HFF-Myc (cell line): Measurements from ENCODE around the gene CPXM1.

Experiments
- DNase-seq: peaks from one replicate; pipeline ENCODE4 v3.0.0-alpha.2; 2011; ENCODE audit warnings: low read depth; ENCODE audit errors: extremely low read depth
- H3K4me3 ChIP-seq: replicated peaks from 2 replicates; pipeline ENCODE4 v1.5.1; 2011; ENCODE audit warnings: low read depth, mild to moderate bottlenecking, control low read depth, low read length
- CTCF ChIP-seq: IDR thresholded peaks from 2 replicates; pipeline ENCODE4 v1.5.1; 2012; ENCODE audit warnings: mild to moderate bottlenecking, low read depth, low read length, control low read depth; ENCODE audit errors: missing control alignments

Gene CPXM1

DNA sequence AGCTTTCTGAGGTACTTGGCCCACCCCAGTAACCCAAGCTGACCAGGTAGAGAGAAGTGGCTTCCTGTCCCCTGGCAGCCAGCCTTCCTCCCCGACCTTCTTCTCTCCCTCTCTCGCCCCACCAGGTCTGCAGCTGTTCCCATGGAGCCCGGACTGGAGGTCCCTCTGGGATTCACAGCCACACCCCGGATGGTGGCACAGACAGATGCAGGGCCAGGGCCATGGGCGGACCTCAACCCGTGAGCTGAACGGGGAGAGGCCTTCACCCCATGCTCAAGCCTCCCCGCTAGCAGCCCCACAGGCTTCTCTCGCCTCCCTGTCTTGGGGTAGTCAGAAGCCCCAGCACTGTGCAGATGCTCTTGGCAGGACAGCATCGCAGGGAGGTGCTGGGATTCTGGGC is 41.3 kb downstream of the CPXM1 start:
- H3K4me3 ChIP-seq, result no peak overlapping the region
- no peak for TF ChIP-seq CTCF
- DNase-seq, result no peak

- no peak overlapping the region for H3K4me3 ChIP-seq
- TF ChIP-seq CTCF, result no peak
- DNase-seq, result no peak
These were observed 42.5 kb downstream of the CPXM1 start for GRCh38 chr20:2757969-2758368.

- no peak overlapping the region for H3K4me3 ChIP-seq
- no peak for TF ChIP-seq CTCF
- DNase-seq, result no peak
These were observed 43.4 kb downstream of the CPXM1 start for GRCh38 chr20:2757001-2757400.

GRCh38 chr20:2756056-2756611 is 44.3 kb downstream of the CPXM1 start:
- no peak for DNase-seq
- TF ChIP-seq CTCF, result peak; percentile 84
- no peak overlapping the region for H3K4me3 ChIP-seq

DNA sequence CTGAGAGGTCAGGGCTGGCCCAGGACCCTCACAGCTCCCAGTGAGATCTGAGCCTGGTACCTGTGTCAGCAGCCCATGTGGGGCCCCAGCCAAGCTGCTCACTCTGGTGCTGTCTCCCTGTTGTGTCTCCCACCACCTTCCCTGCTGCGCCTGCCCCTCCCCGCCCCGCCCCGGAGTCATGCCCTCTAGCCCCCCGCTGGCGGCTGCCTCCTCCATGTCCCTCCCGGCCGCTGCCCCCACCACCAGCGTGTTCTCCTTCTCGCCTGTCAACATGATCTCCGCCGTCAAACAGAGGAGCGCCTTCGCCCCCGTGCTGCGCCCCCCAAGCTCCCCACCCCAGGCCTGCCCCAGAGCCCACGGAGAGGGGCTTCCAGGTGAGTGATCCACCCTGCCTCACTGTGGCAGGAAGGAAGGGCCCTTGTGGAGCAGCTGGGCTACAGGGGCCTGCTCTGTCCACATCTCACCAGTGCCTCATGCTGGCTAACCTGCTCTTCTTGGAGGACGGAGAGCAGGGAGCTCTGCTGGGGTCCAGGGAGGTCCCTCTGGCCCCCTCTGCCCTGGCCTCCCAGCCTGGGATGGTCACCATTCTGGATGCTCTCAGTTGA is 44.9 kb downstream of the CPXM1 start:
- no peak overlapping the region for H3K4me3 ChIP-seq
- DNase-seq, result no peak
- no peak for TF ChIP-seq CTCF

DNA sequence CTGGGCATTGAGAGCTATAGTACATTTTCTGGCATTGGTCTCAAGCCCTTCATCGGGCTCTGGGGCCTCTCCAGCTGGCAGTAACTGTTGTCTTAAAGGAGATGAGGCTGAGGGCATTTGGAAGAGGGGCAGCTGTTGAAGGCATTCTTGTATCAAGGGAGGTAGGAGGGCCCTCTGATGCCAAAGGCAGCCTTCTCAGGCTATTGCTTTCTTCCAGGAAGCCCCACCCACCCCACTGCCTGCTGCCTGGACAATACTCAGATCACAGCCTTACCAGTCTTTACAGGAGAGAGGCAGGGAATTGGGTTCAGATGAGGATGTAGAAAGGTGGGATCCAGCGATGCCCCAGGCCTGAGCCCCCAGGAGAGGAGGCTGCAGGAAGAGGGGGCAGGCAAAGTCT is 46.0 kb downstream of the CPXM1 start:
- H3K4me3 ChIP-seq, result no peak overlapping the region
- no peak for DNase-seq
- TF ChIP-seq CTCF, result no peak
